Motor neuron (in vitro differentiated cells): ENCODE measurements around the gene SMPD1. TPM values are rescaled to one million over a fixed set of nuclear protein-coding genes. Genes with fewer than 3 reads are reported as not detected.
A peak's percentile ranks its signal among the peaks of the same experiment; 100 is the strongest.

ENCODE experiments used
- ATAC-seq, 8 experiments: fragments of 200-7000 bp; cut with Tn5 transposase; replicated peaks in 6 of 8; 2 replicates each; pipeline ENCODE4 v1.8.0; 2021; ENCODE audit warnings: mild to moderate bottlenecking in 8 of 8, moderate library complexity in 8 of 8
- H3K27ac ChIP-seq, 2 donors: fragments of 250-450 bp; sonication (Bioruptor Pico); 2 replicates each; pipeline ENCODE4 v1.9.0; 2021; ENCODE audit warnings: antibody characterized with exemption in 2 of 2, mild to moderate bottlenecking in 2 of 2, moderate library complexity in 1 of 2
- H3K4me1 ChIP-seq, 2 donors: fragments of 250-450 bp; sonication (Bioruptor Pico); replicated peaks in 1 of 2; 2 replicates each; pipeline ENCODE4 v1.6.1; 2021; ENCODE audit warnings: antibody characterized with exemption in 2 of 2, mild to moderate bottlenecking in 2 of 2, moderate library complexity in 1 of 2
- H3K4me3 ChIP-seq, 5 donors: fragments of 250-450 bp; sonication (Bioruptor Pico); 2 replicates each; pipeline ENCODE4 v1.9.0; 2021; ENCODE audit warnings: antibody characterized with exemption in 5 of 5, mild to moderate bottlenecking in 5 of 5, moderate library complexity in 4 of 5
- WGBS, 10 experiments: fragments of 450-650 bp; shearing (Covaris generic); methylation state at CpG; one replicate each; pipeline ENCODE4 v1.0.0; 2022; 5-methylcytosine and 5-hydroxymethylcytosine counted together
- in situ Hi-C, 9 experiments: fragments of 400-800 bp; cut with MboI; loops; one replicate each; pipeline ENCODE4 v1.15.0; 2021; ENCODE audit warnings: low sequenced_read_pairs in 9 of 9, low pct_unique_long_range_greater_than_20kb in 2 of 9; ENCODE audit not compliant: unreplicated experiment in 9 of 9
- total RNA-seq, 8 experiments: library from RNA; unstranded; fragments of 300-600 nt; gene quantifications; 2 replicates each; pipeline versions ENCODE4 v1.2.3 to v1.2.4, GENCODE V29; 2022

The SMPD1 gene
- 10 to 100 TPM; 14.4 to 75.1 (median 21.0) TPM for total RNA-seq

- Histone ChIP-seq H3K4me3 (peak within 1 kb of the TSS; percentile 66 to 87 (median 69)), H3K4me1 (peaks cover 17 to 18% of the 10 kb centered on the region in 2 donors), H3K27ac (peak within 1 kb of the TSS; percentile 57 to 74)
- peak; percentile 85 to 94 (median 90) for ATAC-seq
- WGBS, 10 experiments: 0 to 10% (median 1%) methylated on average over 1 to 11 of the region's 63 CpGs; no CpG with 5 or more reads in 2 of the 10 experiments
- in situ Hi-C loops: loop anchor here in 2 of 9 experiments (25.0 kb wide), 1 partner anchor 222 kb away; the partner anchor contains the start of genes ILK (in 2 of the 2), RRP8 (in 2 of the 2), TAF10 (in 2 of the 2) and TPP1 (in 2 of the 2)
These were observed at the start of gene SMPD1 for GRCh38 chr11:6389905-6390717. TSS of gene SMPD1 (plus strand) at chr11:6390474. CDS start at chr11:6390599, 125 bp downstream.

DNA sequence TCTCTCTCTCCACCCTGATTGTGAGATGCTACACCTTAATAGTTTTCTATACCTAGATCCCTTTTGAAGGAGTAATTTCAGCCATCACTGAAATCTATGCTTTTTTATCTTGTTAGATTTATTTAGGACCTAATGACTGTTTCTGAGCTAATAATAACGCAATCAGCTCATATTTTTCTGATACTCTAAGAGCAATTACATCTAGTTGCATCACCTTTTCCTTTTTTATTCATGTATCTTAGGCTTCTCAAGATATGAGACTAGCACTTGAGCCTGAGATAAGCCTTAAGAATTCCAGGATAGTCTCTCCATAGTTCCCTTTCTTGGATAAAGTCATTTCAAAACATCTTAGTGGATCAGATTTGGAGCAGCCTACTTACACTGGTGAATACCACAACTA is 44.9 kb upstream of the SMPD1 start:
- WGBS, 10 experiments: 40 to 92% (median 81%) methylated on average over 1 of the region's 1 CpG; no CpG with 5 or more reads in 2 of the 10 experiments
- Histone ChIP-seq H3K27ac (no peak overlapping the region), H3K4me3 (no peak overlapping the region), H3K4me1 (no peaks in the 10 kb centered on the region)
- in situ Hi-C loops: loop anchor here in 3 of 9 experiments (25.0 kb wide), 3 partner anchors 308 to 1708 kb away; partner anchors contain the start of genes OR51D1 (in 1 of the 3), OR51E1 (in 1 of the 3), OR56A1 (in 1 of the 3) and OR56A4 (in 1 of the 3)
- no peak for ATAC-seq

DNA sequence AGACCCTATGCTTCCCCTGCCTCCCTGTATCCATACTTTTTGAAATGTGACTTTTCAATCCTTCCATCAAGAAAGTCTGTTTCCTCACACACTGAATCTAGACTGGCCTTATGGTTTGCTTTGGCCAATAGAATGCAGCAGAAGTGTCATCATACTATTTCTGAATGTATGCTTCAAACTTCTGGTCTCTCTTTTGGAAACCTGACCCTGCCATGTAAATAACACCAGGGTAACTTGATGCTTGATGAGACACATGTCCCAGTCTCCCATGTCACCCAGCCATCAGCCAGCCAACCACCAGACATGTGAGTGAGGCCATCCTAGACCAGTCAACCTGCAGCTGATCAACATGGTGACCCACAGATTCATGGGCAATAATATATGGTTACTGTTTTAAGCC is 40.2 kb upstream of the SMPD1 start:
- Histone ChIP-seq H3K27ac (no peak overlapping the region), H3K4me3 (no peak overlapping the region), H3K4me1 (no peaks in the 10 kb centered on the region)
- in situ Hi-C loops: loop anchor here in 3 of 9 experiments (25.0 kb wide), 3 partner anchors 88 to 338 kb away; partner anchors contain the start of genes OR56A4 (in 2 of the 3), CCKBR (in 1 of the 3), CNGA4 (in 1 of the 3) and FHIP1B (in 1 of the 3)
- no peak for ATAC-seq

- no peak overlapping the region for H3K4me3 ChIP-seq
- no peaks in the 10 kb centered on the region for H3K4me1 ChIP-seq
- ATAC-seq: no peak
- 13 to 100% (median 70%) methylated on average over 1 to 2 of the region's 2 CpGs; no CpG with 5 or more reads in 2 of the 10 experiments for WGBS, 10 experiments
- no peak overlapping the region for H3K27ac ChIP-seq
- in situ Hi-C loops: loop anchor here in 3 of 9 experiments (25.0 kb wide), 3 partner anchors 88 to 338 kb away; partner anchors contain the start of genes OR56A4 (in 2 of the 3), CCKBR (in 1 of the 3), CNGA4 (in 1 of the 3) and FHIP1B (in 1 of the 3)
These were observed 39.8 kb upstream of the SMPD1 start for GRCh38 chr11:6350486-6350885.

- in situ Hi-C loops: loop anchor here in 3 of 9 experiments (25.0 kb wide), 3 partner anchors 90 to 340 kb away; partner anchors contain the start of genes OR56A4 (in 2 of the 3), CCKBR (in 1 of the 3), CNGA4 (in 1 of the 3) and FHIP1B (in 1 of the 3)
These were observed 38.4 kb upstream of the SMPD1 start for GRCh38 chr11:6351782-6352382.

GRCh38 chr11:6353367-6353987 is 36.8 kb upstream of the SMPD1 start:
- 0 to 25% (median 15%) methylated on average over 1 to 4 of the region's 5 CpGs; no CpG with 5 or more reads in 3 of the 10 experiments for WGBS, 10 experiments
- in situ Hi-C loops: loop anchor here in 3 of 9 experiments (25.0 kb wide), 3 partner anchors 91 to 341 kb away; partner anchors contain the start of genes OR56A4 (in 2 of the 3), CCKBR (in 1 of the 3), CNGA4 (in 1 of the 3) and FHIP1B (in 1 of the 3)
- ATAC-seq: peak in 7 of 8 experiments; percentile 22 to 87 (median 53)
- H3K27ac ChIP-seq: no peak overlapping the region
- no peaks in the 10 kb centered on the region for H3K4me1 ChIP-seq
- H3K4me3 ChIP-seq: no peak overlapping the region

More at GRCh38 chr11:6351782-6352382, 38.4 kb upstream of the SMPD1 start:
- Histone ChIP-seq H3K27ac (no peak overlapping the region), H3K4me1 (no peaks in the 10 kb centered on the region), H3K4me3 (no peak overlapping the region)
- ATAC-seq: no peak
- 0 to 89% (median 78%) methylated on average over 2 to 5 of the region's 5 CpGs; no CpG with 5 or more reads in 1 of the 10 experiments for WGBS, 10 experiments

GRCh38 chr11:6354651-6355485 is 35.4 kb upstream of the SMPD1 start:
- WGBS, 10 experiments: 49 to 100% (median 80%) methylated on average over 1 to 3 of the region's 4 CpGs; no CpG with 5 or more reads in 3 of the 10 experiments
- no peak for ATAC-seq
- Histone ChIP-seq H3K27ac (no peak overlapping the region), H3K4me1 (no peaks in the 10 kb centered on the region), H3K4me3 (no peak overlapping the region)
- in situ Hi-C loops: loop anchor here in 3 of 9 experiments (25.0 kb wide), 3 partner anchors 93 to 343 kb away; partner anchors contain the start of genes OR56A4 (in 2 of the 3), CCKBR (in 1 of the 3), CNGA4 (in 1 of the 3) and FHIP1B (in 1 of the 3)

DNA sequence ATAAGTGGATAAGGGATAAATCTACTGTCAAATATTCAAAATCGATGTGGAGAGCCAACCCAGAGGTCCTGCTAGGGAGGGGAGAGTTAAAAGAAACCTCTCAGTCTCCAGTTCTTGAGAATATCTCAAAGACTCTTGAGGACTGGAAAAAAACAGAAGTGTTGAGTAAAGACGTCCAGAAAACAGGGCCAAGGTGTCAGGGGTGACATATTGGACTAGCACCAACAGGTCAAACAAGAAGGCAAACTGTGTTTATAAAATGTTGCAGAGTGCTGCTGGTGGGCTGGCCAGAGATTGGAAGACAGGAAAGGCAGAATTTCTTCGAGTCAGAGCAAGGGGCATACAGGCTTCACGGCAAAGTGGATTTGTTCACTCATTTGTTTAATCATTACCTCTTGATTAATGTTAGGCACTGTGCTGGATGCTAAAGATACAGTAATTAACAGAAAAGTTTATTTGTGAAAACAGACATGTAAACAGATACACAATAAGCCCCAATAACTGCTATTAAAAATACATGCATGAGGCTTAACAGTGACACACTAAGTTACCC is 33.7 kb upstream of the SMPD1 start:
- 0 to 72% (median 50%) methylated on average over 1 to 4 of the region's 4 CpGs; no CpG with 5 or more reads in 2 of the 10 experiments for WGBS, 10 experiments

DNA sequence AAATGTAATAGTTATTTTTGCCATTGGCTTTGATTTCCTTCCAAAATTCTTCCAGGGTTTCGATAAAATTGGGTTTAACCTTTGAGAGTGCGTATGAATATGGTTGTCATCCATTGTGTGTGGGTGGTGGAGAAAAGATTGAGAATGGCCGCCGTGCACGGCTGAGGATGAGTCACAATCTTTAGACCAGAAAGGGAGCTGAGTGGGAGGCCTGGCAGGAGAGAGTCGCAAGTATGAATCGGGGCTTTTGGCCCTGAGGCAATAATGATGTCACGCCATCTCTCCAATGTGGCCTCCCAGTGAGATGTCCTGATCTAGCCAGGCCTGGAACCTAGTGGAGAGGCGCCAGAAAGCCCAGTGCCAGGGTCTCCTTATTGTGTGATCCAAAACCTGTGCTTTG is 33.1 kb upstream of the SMPD1 start:
- WGBS, 10 experiments: 0 to 100% (median 36%) methylated on average over 1 to 8 of the region's 9 CpGs; no CpG with 5 or more reads in 2 of the 10 experiments
- in situ Hi-C loops: loop anchor here in 3 of 9 experiments (25.0 kb wide), 3 partner anchors 95 to 345 kb away; partner anchors contain the start of genes OR56A4 (in 2 of the 3), CCKBR (in 1 of the 3), CNGA4 (in 1 of the 3) and FHIP1B (in 1 of the 3)
- peak in 6 of 8 experiments; percentile 56 to 96 (median 73) for ATAC-seq
- H3K4me1 ChIP-seq: no peaks in the 10 kb centered on the region
- no peak overlapping the region for H3K27ac ChIP-seq
- H3K4me3 ChIP-seq: no peak overlapping the region

More for the DNA sequence above, 33.7 kb upstream of the SMPD1 start:
- no peak overlapping the region for H3K27ac ChIP-seq
- in situ Hi-C loops: loop anchor here in 3 of 9 experiments (25.0 kb wide), 3 partner anchors 94 to 344 kb away; partner anchors contain the start of genes OR56A4 (in 2 of the 3), CCKBR (in 1 of the 3), CNGA4 (in 1 of the 3) and FHIP1B (in 1 of the 3)
- no peak overlapping the region for H3K4me3 ChIP-seq
- no peaks in the 10 kb centered on the region for H3K4me1 ChIP-seq
- ATAC-seq: no peak

DNA sequence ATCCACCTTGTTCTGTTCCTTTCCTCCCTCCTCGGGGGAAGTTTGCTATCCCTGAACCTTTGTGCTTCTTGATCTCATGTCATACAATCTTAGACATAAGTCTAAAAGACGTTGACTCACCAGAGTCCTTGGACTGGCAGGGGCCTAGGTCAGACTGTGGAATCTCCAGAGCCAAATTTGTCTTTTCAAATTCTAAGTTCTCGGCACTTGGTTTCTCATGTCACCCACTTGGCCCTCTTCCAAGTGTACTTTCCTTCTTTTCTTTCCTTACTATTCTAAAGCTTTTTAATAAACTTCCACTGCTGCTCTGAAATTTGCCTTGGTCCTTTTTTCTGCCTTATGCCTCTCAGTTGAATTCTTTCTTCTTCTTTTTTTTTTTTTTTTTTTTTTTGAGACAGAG is 30.1 kb upstream of the SMPD1 start:
- no peaks in the 10 kb centered on the region for H3K4me1 ChIP-seq
- H3K27ac ChIP-seq: no peak overlapping the region
- 43 to 100% (median 75%) methylated on average over 1 to 3 of the region's 3 CpGs for WGBS, 10 experiments
- no peak overlapping the region for H3K4me3 ChIP-seq
- ATAC-seq: no peak
- in situ Hi-C loops: loop anchor here in 3 of 9 experiments (25.0 kb wide), 3 partner anchors 98 to 348 kb away; partner anchors contain the start of genes OR56A4 (in 2 of the 3), CCKBR (in 1 of the 3), CNGA4 (in 1 of the 3) and FHIP1B (in 1 of the 3)
